HEK293 (cell line): ENCODE results near the gene VPS9D1.
A peak's percentile ranks its signal among the peaks of the same experiment; 100 is the strongest.

Source experiments
- BCL11B ChIP-seq: fragments of 450-650 bp; formaldehyde crosslinking; IDR thresholded peaks from 2 replicates; pipeline ENCODE4 v1.5.1; 2016; ENCODE audit warnings: low read depth, missing biosample characterization, missing genetic modification characterization
- CTCF ChIP-seq: fragments of 450-650 bp; formaldehyde crosslinking; IDR thresholded peaks from 2 replicates; pipeline ENCODE4 v1.5.1; 2016; ENCODE audit warnings: missing biosample characterization, missing genetic modification characterization
- GLI4 ChIP-seq: fragments of 450-650 bp; formaldehyde crosslinking; IDR thresholded peaks from 2 replicates; pipeline ENCODE4 v1.5.1; 2016; ENCODE audit warnings: missing biosample characterization, missing genetic modification characterization
- PRDM1 ChIP-seq: fragments of 450-650 bp; formaldehyde crosslinking; IDR thresholded peaks from 2 replicates; pipeline ENCODE4; 2016; ENCODE audit warnings: missing biosample characterization, missing genetic modification characterization
- RBAK ChIP-seq: fragments of 450-650 bp; formaldehyde crosslinking; IDR thresholded peaks from 2 replicates; pipeline ENCODE4 v1.5.1; 2016; ENCODE audit warnings: missing biosample characterization, missing genetic modification characterization
- SCRT2 ChIP-seq: fragments of 450-650 bp; formaldehyde crosslinking; IDR thresholded peaks from 2 replicates; pipeline ENCODE4 v1.5.1; 2016; ENCODE audit warnings: missing biosample characterization, missing genetic modification characterization
- YY1 ChIP-seq: fragments of 450-650 bp; formaldehyde crosslinking; IDR thresholded peaks from 2 replicates; pipeline ENCODE4 v1.5.1; 2018; ENCODE audit warnings: missing biosample characterization, missing genetic modification characterization
- ZBTB1 ChIP-seq: fragments of 450-650 bp; formaldehyde crosslinking; IDR thresholded peaks from 2 replicates; pipeline ENCODE4 v1.5.1; 2016; ENCODE audit warnings: missing biosample characterization, missing genetic modification characterization
- ZBTB10 ChIP-seq: fragments of 450-650 bp; formaldehyde crosslinking; IDR thresholded peaks from 2 replicates; pipeline ENCODE4 v1.5.1; 2016; ENCODE audit warnings: missing biosample characterization, missing genetic modification characterization
- ZBTB26 ChIP-seq: fragments of 450-650 bp; formaldehyde crosslinking; optimal IDR thresholded peaks from 2 replicates; pipeline ENCODE3; 2016; ENCODE audit warnings: missing biosample characterization, mild to moderate bottlenecking, missing genetic modification characterization
- ZBTB48 ChIP-seq: fragments of 450-650 bp; formaldehyde crosslinking; IDR thresholded peaks from 2 replicates; pipeline ENCODE4 v1.5.1; 2016; ENCODE audit warnings: missing biosample characterization, missing genetic modification characterization
- ZNF10 ChIP-seq: fragments of 450-650 bp; formaldehyde crosslinking; IDR thresholded peaks from 2 replicates; pipeline ENCODE4 v1.5.1; 2017; ENCODE audit warnings: missing biosample characterization, missing genetic modification characterization
- ZNF114 ChIP-seq: fragments of 450-650 bp; formaldehyde crosslinking; IDR thresholded peaks from 2 replicates; pipeline ENCODE4 v1.5.0; 2017; ENCODE audit warnings: missing biosample characterization, missing genetic modification characterization
- ZNF140 ChIP-seq: fragments of 450-650 bp; formaldehyde crosslinking; IDR thresholded peaks from 2 replicates; pipeline ENCODE4 v1.5.1; 2016; ENCODE audit warnings: missing biosample characterization, missing genetic modification characterization
- ZNF155 ChIP-seq: fragments of 450-650 bp; formaldehyde crosslinking; IDR thresholded peaks from 2 replicates; pipeline ENCODE4 v1.5.1; 2016; ENCODE audit warnings: missing biosample characterization, missing genetic modification characterization
- ZNF16 ChIP-seq: fragments of 450-650 bp; formaldehyde crosslinking; IDR thresholded peaks from 2 replicates; pipeline ENCODE4 v1.5.1; 2016; ENCODE audit warnings: low read depth, missing biosample characterization, missing genetic modification characterization
- ZNF2 ChIP-seq: fragments of 450-650 bp; formaldehyde crosslinking; IDR thresholded peaks from 2 replicates; pipeline ENCODE4 v1.5.1; 2016; ENCODE audit warnings: missing biosample characterization, missing genetic modification characterization
- ZNF202 ChIP-seq: fragments of 450-650 bp; formaldehyde crosslinking; IDR thresholded peaks from 2 replicates; pipeline ENCODE4 v1.5.1; 2016; ENCODE audit warnings: missing biosample characterization, missing genetic modification characterization, borderline replicate concordance
- ZNF214 ChIP-seq: fragments of 450-650 bp; formaldehyde crosslinking; IDR thresholded peaks from 2 replicates; pipeline ENCODE4 v1.5.1; 2017; ENCODE audit warnings: missing biosample characterization, mild to moderate bottlenecking, missing genetic modification characterization, borderline replicate concordance
- ZNF24 ChIP-seq: fragments of 450-650 bp; formaldehyde crosslinking; IDR thresholded peaks from 2 replicates; pipeline ENCODE4 v1.5.1; 2016; ENCODE audit warnings: missing biosample characterization, missing genetic modification characterization
- ZNF311 ChIP-seq: fragments of 450-650 bp; formaldehyde crosslinking; IDR thresholded peaks from 2 replicates; pipeline ENCODE4 v1.5.1; 2017; ENCODE audit warnings: missing biosample characterization, missing genetic modification characterization, borderline replicate concordance
- ZNF324 ChIP-seq: fragments of 450-650 bp; formaldehyde crosslinking; IDR thresholded peaks from 2 replicates; pipeline ENCODE4 v1.5.1; 2016; ENCODE audit warnings: missing biosample characterization, missing genetic modification characterization
- ZNF37A ChIP-seq: fragments of 450-650 bp; IDR thresholded peaks from 2 replicates; pipeline ENCODE4 v1.5.1; 2018; ENCODE audit warnings: missing biosample characterization, missing genetic modification characterization
- ZNF423 ChIP-seq: fragments of 450-650 bp; formaldehyde crosslinking; IDR thresholded peaks from 2 replicates; pipeline ENCODE4 v1.5.1; 2016; ENCODE audit warnings: missing biosample characterization, missing genetic modification characterization
- ZNF473 ChIP-seq: fragments of 450-650 bp; formaldehyde crosslinking; IDR thresholded peaks from 2 replicates; pipeline ENCODE4 v1.5.1; 2017; ENCODE audit warnings: missing biosample characterization, missing genetic modification characterization
- ZNF513 ChIP-seq: fragments of 450-650 bp; IDR thresholded peaks from 2 replicates; pipeline ENCODE4 v1.5.1; 2018; ENCODE audit warnings: missing biosample characterization, missing genetic modification characterization
- ZNF518A ChIP-seq: fragments of 450-650 bp; formaldehyde crosslinking; conservative IDR thresholded peaks from 2 replicates; pipeline ENCODE4 v1.5.1; 2016; ENCODE audit warnings: low read depth, missing biosample characterization, missing genetic modification characterization
- ZNF521 ChIP-seq: fragments of 450-650 bp; formaldehyde crosslinking; IDR thresholded peaks from 2 replicates; pipeline ENCODE4 v1.5.1; 2017; ENCODE audit warnings: missing biosample characterization, mild to moderate bottlenecking, missing genetic modification characterization
- ZNF776 ChIP-seq: fragments of 450-650 bp; formaldehyde crosslinking; IDR thresholded peaks from 2 replicates; pipeline ENCODE4 v1.5.0; 2017; ENCODE audit warnings: missing biosample characterization, missing genetic modification characterization, borderline replicate concordance
- ZNF837 ChIP-seq: fragments of 450-650 bp; formaldehyde crosslinking; IDR thresholded peaks from 2 replicates; pipeline ENCODE4 v1.5.1; 2016; ENCODE audit warnings: missing biosample characterization, missing genetic modification characterization

VPS9D1 gene

GRCh38 chr16:89686520-89687091, 34.1 kb downstream of the VPS9D1 start, which contains the start of gene CDK10 (continued):
- no peak for TF ChIP-seq CTCF (tag by site-specific recombination)
- no peak for TF ChIP-seq ZNF513 (tag by site-specific recombination)
- TF ChIP-seq RBAK (tag by site-specific recombination), result no peak
- no peak for TF ChIP-seq SCRT2
- TF ChIP-seq ZNF311, result no peak
- no peak for TF ChIP-seq BCL11B
- TF ChIP-seq YY1 (tag by site-specific recombination), result peak; percentile 56; the same call in 1 of the 2 replicates
- TF ChIP-seq ZNF202, result no peak
- no peak for TF ChIP-seq ZNF324 (tag by site-specific recombination)
- no peak for TF ChIP-seq ZNF521 (tag by site-specific recombination)
- no peak for TF ChIP-seq ZNF473 (tag by site-specific recombination)
- 0 out of 2 replicates have a peak, but pooled peaks have one; percentile 23 for TF ChIP-seq ZNF518A
- TF ChIP-seq GLI4 (tag by site-specific recombination), result no peak
- no peak for TF ChIP-seq ZNF214 (tag by site-specific recombination)
- TF ChIP-seq ZBTB1, result no peak
- peak; percentile 75 for TF ChIP-seq ZBTB26 (tag by site-specific recombination)
- no peak for TF ChIP-seq ZNF140 (tag by site-specific recombination)
- no peak for TF ChIP-seq ZNF16 (tag by site-specific recombination)
- no peak for TF ChIP-seq ZNF2 (tag by site-specific recombination)
- TF ChIP-seq ZBTB48 (tag by site-specific recombination), result peak; percentile 70; the same call in 1 of the 2 replicates
- TF ChIP-seq ZNF37A (tag by site-specific recombination), result no peak
- no peak for TF ChIP-seq ZNF423
- TF ChIP-seq ZNF24 (tag by site-specific recombination), result no peak
- no peak for TF ChIP-seq ZNF114 (tag by site-specific recombination)
- TF ChIP-seq ZNF776 (tag by site-specific recombination), result no peak
- TF ChIP-seq ZNF837 (tag by site-specific recombination), result no peak
- no peak for TF ChIP-seq ZNF155 (tag by site-specific recombination)
- TF ChIP-seq ZBTB10 (tag by site-specific recombination), result no peak
- TF ChIP-seq PRDM1, result no peak
- no peak for TF ChIP-seq ZNF10 (tag by site-specific recombination)
